Measurements from ENCODE around the gene NUDCD3. TPM values are rescaled to one million over a fixed set of nuclear protein-coding genes. Genes with fewer than 3 reads are reported as not detected.

The NUDCD3 gene
- total and polyA plus RNA-seq, 8 donors: 12.9 to 147 (median 29.5) TPM

DNA sequence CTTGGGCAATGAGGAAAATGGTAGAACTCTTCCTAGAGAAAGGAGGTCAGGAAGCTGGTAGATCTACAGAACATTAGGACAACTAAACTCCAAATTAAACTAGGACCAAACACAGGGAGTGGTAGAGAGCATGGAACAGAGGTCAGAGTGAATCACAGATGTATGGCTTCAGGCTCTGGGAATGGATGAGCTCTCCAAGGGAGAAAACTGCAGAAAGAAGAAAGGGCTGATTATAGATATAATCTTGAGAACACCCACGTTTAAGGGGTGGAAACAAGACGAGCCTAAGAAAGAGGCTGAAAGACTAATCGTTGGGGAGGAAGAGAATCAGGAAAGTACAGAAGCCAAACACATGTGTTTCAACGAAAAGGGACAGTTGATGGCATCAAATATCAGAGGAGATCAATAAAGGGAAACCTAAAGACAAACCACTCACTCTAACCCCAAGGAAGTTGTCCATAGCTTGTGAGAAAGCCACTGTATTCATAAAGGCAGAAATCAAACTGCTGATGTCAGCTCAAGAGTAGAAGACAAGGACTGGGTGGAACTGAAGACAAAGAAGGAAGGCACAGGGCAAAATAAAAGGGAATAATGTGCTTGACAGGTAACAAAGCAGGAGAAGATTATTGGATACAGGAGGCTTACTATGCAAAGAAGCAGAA is 41.4 kb downstream of the NUDCD3 start:
- peaks cover 5 to 56% (median 37%) of the 10 kb centered on the region in 4 donors for H3K36me3 ChIP-seq
- TF ChIP-seq, protein P1, sequence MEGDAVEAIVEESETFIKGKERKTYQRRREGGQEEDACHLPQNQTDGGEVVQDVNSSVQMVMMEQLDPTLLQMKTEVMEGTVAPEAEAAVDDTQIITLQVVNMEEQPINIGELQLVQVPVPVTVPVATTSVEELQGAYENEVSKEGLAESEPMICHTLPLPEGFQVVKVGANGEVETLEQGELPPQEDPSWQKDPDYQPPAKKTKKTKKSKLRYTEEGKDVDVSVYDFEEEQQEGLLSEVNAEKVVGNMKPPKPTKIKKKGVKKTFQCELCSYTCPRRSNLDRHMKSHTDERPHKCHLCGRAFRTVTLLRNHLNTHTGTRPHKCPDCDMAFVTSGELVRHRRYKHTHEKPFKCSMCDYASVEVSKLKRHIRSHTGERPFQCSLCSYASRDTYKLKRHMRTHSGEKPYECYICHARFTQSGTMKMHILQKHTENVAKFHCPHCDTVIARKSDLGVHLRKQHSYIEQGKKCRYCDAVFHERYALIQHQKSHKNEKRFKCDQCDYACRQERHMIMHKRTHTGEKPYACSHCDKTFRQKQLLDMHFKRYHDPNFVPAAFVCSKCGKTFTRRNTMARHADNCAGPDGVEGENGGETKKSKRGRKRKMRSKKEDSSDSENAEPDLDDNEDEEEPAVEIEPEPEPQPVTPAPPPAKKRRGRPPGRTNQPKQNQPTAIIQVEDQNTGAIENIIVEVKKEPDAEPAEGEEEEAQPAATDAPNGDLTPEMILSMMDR (IDR thresholded peaks at IDR 0.05): no peak
- H3K4me1 ChIP-seq: peaks cover 0 to 40% (median 24%) of the 10 kb centered on the region in 4 donors
- H3K9me3 ChIP-seq: no peaks in the 10 kb centered on the region
- 72 to 84% (median 80%) methylated on average over 4 of the region's 4 CpGs for WGBS, 5 donors
- no peaks in the 10 kb centered on the region for H3K27me3 ChIP-seq
- DNase-seq: no peak
- no peak overlapping the region for H3K4me3 ChIP-seq
- no peak overlapping the region for H3K27ac ChIP-seq
- intact Hi-C loops (cut with DNase I; ENCODE audit: low total_unique reads): no loop called here

DNA sequence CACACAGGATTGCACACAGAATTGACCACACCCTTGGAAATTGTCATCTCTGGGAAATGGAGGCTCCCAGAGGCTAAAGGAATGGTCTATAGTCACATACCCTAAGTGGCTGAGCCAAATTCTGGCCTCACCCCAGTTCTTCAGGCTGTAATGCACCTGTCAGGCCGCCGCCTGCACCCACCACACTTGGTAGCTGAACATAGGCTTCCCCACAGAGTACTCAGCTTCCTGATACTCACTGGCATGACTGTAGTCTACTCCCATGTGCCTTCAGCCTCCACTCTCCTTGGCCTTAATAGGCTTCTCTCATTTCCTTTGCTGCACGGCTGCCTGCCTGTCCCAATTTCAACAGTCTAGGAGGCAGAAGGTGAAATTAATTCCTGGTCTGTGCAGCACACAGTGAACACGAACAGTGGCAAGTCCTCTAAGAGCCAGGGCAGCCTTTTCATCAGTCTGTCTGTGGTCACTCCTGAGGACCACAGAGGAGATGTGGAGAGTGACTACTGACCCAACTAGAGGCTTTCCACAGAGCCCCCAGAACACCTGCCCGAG is 42.5 kb downstream of the NUDCD3 start:
- intact Hi-C loops (cut with DNase I; ENCODE audit: low total_unique reads): no loop called here
- no peak for TF ChIP-seq EP300 (IDR thresholded peaks at IDR 0.05)
- no peak for TF ChIP-seq POLR2AphosphoS5 (IDR thresholded peaks at IDR 0.05)
- TF ChIP-seq, protein P1 (IDR thresholded peaks at IDR 0.05): no peak
- TF ChIP-seq POLR2A (IDR thresholded peaks at IDR 0.05): no peak
- Histone ChIP-seq H3K27ac (no peak overlapping the region), H3K4me1 (peaks cover 0 to 40% (median 24%) of the 10 kb centered on the region in 4 donors), H3K27me3 (no peaks in the 10 kb centered on the region), H3K9me3 (no peaks in the 10 kb centered on the region), H3K36me3 (peaks cover 5 to 56% (median 39%) of the 10 kb centered on the region in 4 donors), H3K4me3 (no peak overlapping the region)
- WGBS, 5 donors: 90 to 98% (median 96%) methylated on average over 5 of the region's 5 CpGs
- DNase-seq: no peak

- no peaks in the 10 kb centered on the region for H3K27me3 ChIP-seq
- intact Hi-C loops (cut with DNase I; ENCODE audit: low total_unique reads): no loop called here
- H3K9me3 ChIP-seq: no peaks in the 10 kb centered on the region
- H3K36me3 ChIP-seq: peaks cover 5 to 38% (median 26%) of the 10 kb centered on the region in 4 donors
- TF ChIP-seq POLR2A (IDR thresholded peaks at IDR 0.05) (no peak), POLR2AphosphoS5 (IDR thresholded peaks at IDR 0.05) (no peak), EP300 (IDR thresholded peaks at IDR 0.05) (no peak)
- TF ChIP-seq, protein P1 (IDR thresholded peaks at IDR 0.05): no peak
- no peak overlapping the region for H3K27ac ChIP-seq
- 61 to 80% (median 72%) methylated on average over 2 of the region's 2 CpGs for WGBS, 5 donors
- no peak overlapping the region for H3K4me3 ChIP-seq
- peak in 1 of 2 donors; percentile 21 for DNase-seq
- peaks cover 0 to 54% (median 24%) of the 10 kb centered on the region in 4 donors for H3K4me1 ChIP-seq
These were observed 44.3 kb downstream of the NUDCD3 start for GRCh38 chr7:44445986-44446671.

DNA sequence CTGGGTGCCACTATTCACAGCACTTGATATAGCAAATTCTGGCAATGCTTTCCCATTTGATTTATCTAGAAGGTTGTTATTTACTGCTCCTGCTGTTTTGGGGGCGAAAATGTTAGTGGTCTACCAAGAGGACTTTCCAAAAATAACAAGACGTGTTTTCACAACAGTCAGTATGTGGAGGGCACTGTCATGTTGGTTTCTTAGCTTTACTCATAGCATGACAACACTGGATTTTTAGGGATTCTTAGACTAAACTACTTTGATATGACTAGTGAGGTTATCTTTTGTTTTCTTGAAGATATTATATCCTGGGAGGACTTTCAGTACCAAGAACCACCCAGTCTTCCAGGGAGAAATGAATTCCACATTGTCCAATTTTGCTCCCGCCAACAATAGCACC is 49.4 kb downstream of the NUDCD3 start:
- no peaks in the 10 kb centered on the region for H3K27me3 ChIP-seq
- H3K4me1 ChIP-seq: peaks cover 0 to 38% (median 14%) of the 10 kb centered on the region in 4 donors
- H3K4me3 ChIP-seq: no peak overlapping the region
- WGBS, 5 donors: 83 to 97% (median 93%) methylated on average over 3 of the region's 3 CpGs
- H3K36me3 ChIP-seq: peaks cover 0 to 16% (median 9%) of the 10 kb centered on the region in 4 donors
- DNase-seq: no peak
- intact Hi-C loops (cut with DNase I; ENCODE audit: low total_unique reads): no loop called here
- H3K9me3 ChIP-seq: no peaks in the 10 kb centered on the region
- TF ChIP-seq EP300 (IDR thresholded peaks at IDR 0.05) (no peak), POLR2AphosphoS5 (IDR thresholded peaks at IDR 0.05) (no peak), POLR2A (IDR thresholded peaks at IDR 0.05) (no peak)
- TF ChIP-seq, protein P1 (IDR thresholded peaks at IDR 0.05): no peak
- no peak overlapping the region for H3K27ac ChIP-seq
